ENCODE measurements around the gene TOGARAM2.

DNA sequence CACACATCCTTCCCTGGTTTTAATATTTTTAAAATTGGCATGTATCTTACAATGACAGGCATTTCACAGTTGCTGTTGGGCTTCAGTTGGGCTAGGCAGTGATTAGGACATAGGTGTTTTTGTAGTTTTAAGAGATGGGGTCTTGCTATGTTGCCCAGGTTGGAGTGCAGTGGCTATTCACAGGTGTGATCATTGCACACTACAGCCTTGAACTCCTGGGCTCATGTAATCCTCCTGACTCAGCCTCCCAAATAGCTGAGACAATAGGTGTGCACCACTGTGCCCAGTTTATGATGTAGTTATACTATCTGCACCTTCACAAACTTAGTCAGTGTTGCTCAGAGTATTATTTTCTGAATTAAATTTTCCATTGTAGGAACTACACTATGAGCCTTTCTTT, 49.9 kb downstream of the TOGARAM2 start:
- TF ChIP-seq CTCF (optimal IDR thresholded peaks at IDR 0.05 in 1 of 3, IDR thresholded peaks at IDR 0.05 in 1 of 3, conservative IDR thresholded peaks at IDR 0.05 in 1 of 3; ENCODE audit: extremely low read depth in 1 of 3, insufficient read depth in 2 of 3, low read length in 3 of 3) (no peak), EZH2 (IDR thresholded peaks at IDR 0.05; ENCODE audit: low read length) (no peak)

Measured in keratinocyte (primary cell).